GM23248 (cell line): ENCODE results near the gene HOXA10. TPM values are rescaled to one million over a fixed set of nuclear protein-coding genes. Genes with fewer than 3 reads are reported as not detected.

Experiments used
- DNase-seq: peaks from one replicate; pipeline ENCODE4 v3.0.0-alpha.2; 2015
- H2AFZ ChIP-seq: fragments of 200-600 bp; sonication (generic); 2 replicates; pipeline ENCODE4 v1.6.1; 2016; ENCODE audit warnings: antibody characterized with exemption
- H3F3A ChIP-seq: fragments of 200-600 bp; sonication (generic); 2 replicates; pipeline ENCODE4 v1.6.1; 2016; ENCODE audit warnings: mild to moderate bottlenecking, antibody characterized with exemption, mixed run types; ENCODE audit not compliant: insufficient read depth
- H3K27ac ChIP-seq: fragments of 200-600 bp; sonication (generic); 2 replicates; pipeline ENCODE4 v1.5.1; 2016; ENCODE audit warnings: mild to moderate bottlenecking
- H3K27me3 ChIP-seq: fragments of 200-600 bp; sonication (generic); replicated peaks from 2 replicates; pipeline ENCODE4 v1.6.1; 2016; ENCODE audit warnings: mild to moderate bottlenecking; ENCODE audit not compliant: insufficient read depth
- H3K36me3 ChIP-seq: fragments of 200-600 bp; sonication (generic); 2 replicates; pipeline ENCODE4 v1.6.1; 2016; ENCODE audit warnings: low read depth, mild to moderate bottlenecking
- H3K4me1 ChIP-seq: fragments of 200-600 bp; sonication (generic); 2 replicates; pipeline ENCODE4 v1.6.1; 2016; ENCODE audit warnings: mild to moderate bottlenecking; ENCODE audit not compliant: insufficient read depth
- H3K4me2 ChIP-seq: fragments of 200-600 bp; sonication (generic); one replicate; pipeline ENCODE4 v1.6.1; 2016; ENCODE audit warnings: mild to moderate bottlenecking; ENCODE audit not compliant: unreplicated experiment
- H3K4me3 ChIP-seq: fragments of 200-600 bp; sonication (generic); 2 replicates; pipeline ENCODE4 v1.5.1; 2016; ENCODE audit warnings: mild to moderate bottlenecking
- H3K79me2 ChIP-seq: fragments of 200-600 bp; sonication (generic); 2 replicates; pipeline ENCODE4 v1.6.1; 2016; ENCODE audit warnings: mild to moderate bottlenecking; ENCODE audit not compliant: insufficient read depth
- H3K9ac ChIP-seq: fragments of 200-600 bp; sonication (generic); 2 replicates; pipeline ENCODE4 v1.6.1; 2016; ENCODE audit warnings: mild to moderate bottlenecking
- H3K9me2 ChIP-seq: fragments of 200-600 bp; sonication (generic); 2 replicates; pipeline ENCODE4 v1.6.1; 2016; ENCODE audit warnings: mixed run types, mild to moderate bottlenecking, moderate library complexity; ENCODE audit not compliant: insufficient read depth
- H3K9me3 ChIP-seq: fragments of 200-600 bp; sonication (generic); one replicate; pipeline ENCODE4 v1.6.1; 2017; ENCODE audit warnings: low read depth
- H4K20me1 ChIP-seq: fragments of 200-600 bp; sonication (generic); 2 replicates; pipeline ENCODE4 v1.6.0; 2016; ENCODE audit not compliant: insufficient read depth
- EZH2 ChIP-seq: fragments of 200-600 bp; sonication (generic); IDR thresholded peaks from 2 replicates; pipeline ENCODE4 v1.6.1; 2018; ENCODE audit warnings: antibody characterized with exemption, mild to moderate bottlenecking; ENCODE audit not compliant: insufficient read depth, poor library complexity, severe bottlenecking
- EZH2phosphoT487 ChIP-seq: fragments of 200-600 bp; sonication (generic); IDR thresholded peaks from 2 replicates; pipeline ENCODE4 v1.6.1; 2018; ENCODE audit warnings: antibody characterized with exemption, moderate library complexity, mild to moderate bottlenecking, low read depth; ENCODE audit not compliant: insufficient read depth
- WGBS, 2 experiments: methylation state at CpG; one replicate each; pipeline ENCODE4 v1.1.6; 2015 to 2017; ENCODE audit warnings: low lambda C conversion rate in 2 of 2, low coverage in 1 of 2; ENCODE audit errors: missing lambda C conversion rate in 2 of 2; 5-methylcytosine and 5-hydroxymethylcytosine counted together
- in situ Hi-C: fragments of 300-500 bp; cut with MboI; formaldehyde crosslinking; loops from 2 replicates; pipeline ENCODE4 v1.15.0; 2020
- polyA plus RNA-seq: library from polyadenylated mRNA; unstranded; fragments of >200 nt; fragmentation: Nextera tagmentation; extraction: Ambion mirVana; gene quantifications from 2 replicates; pipeline ENCODE4 v1.2.1, GENCODE V29; 2016
- total RNA-seq: library from RNA; depleted of rRNA; stranded (reverse); fragments of >200 nt; shearing (Covaris generic); gene quantifications from 2 replicates; pipeline ENCODE4 v1.2.3, GENCODE V29; 2014

HOXA10 gene
- total and polyA plus RNA-seq, 2 experiments from 2014 or later: 28.0 to 29.3 TPM

GRCh38 chr7:27187475-27188385 is 13.6 kb upstream of the HOXA10 start:
- Histone ChIP-seq H3K4me1 (peaks cover 4% of the 10 kb centered on the region; the same call in 1 of the 2 replicates), H3K36me3 (no peaks in the 10 kb centered on the region), H3K27ac (no peak overlapping the region), H3K79me2 (peaks cover 15% of the 10 kb centered on the region), H3K9ac (no peak overlapping the region), H2AFZ (no peak overlapping the region), H3K9me3 (no peaks in the 10 kb centered on the region), H3K4me2 (no peak overlapping the region), H3F3A (peaks cover 8% of the 10 kb centered on the region; the same call in 1 of the 2 replicates), H4K20me1 (no peaks in the 10 kb centered on the region), H3K9me2 (no peaks in the 10 kb centered on the region), H3K27me3 (no peaks in the 10 kb centered on the region), H3K4me3 (no peak overlapping the region)
- DNase-seq: no peak
- TF ChIP-seq EZH2 (no peak), EZH2phosphoT487 (no peak)
- 95% methylated on average over 32 to 46 of the region's 46 CpGs for WGBS, 2 experiments
- in situ Hi-C loops: no loop called here

GRCh38 chr7:27186668-27187474 is 12.8 kb upstream of the HOXA10 start:
- Histone ChIP-seq H3K9me2 (no peaks in the 10 kb centered on the region), H2AFZ (no peak overlapping the region), H3K27ac (no peak overlapping the region), H3K36me3 (no peaks in the 10 kb centered on the region), H3F3A (peaks cover 8% of the 10 kb centered on the region; the same call in 1 of the 2 replicates), H3K4me2 (no peak overlapping the region), H4K20me1 (no peaks in the 10 kb centered on the region), H3K79me2 (peaks cover 24% of the 10 kb centered on the region), H3K27me3 (no peaks in the 10 kb centered on the region), H3K9me3 (no peaks in the 10 kb centered on the region), H3K4me1 (peaks cover 11% of the 10 kb centered on the region), H3K4me3 (no peak overlapping the region; the same call in 1 of the 2 replicates), H3K9ac (no peak overlapping the region)
- in situ Hi-C loops: no loop called here
- TF ChIP-seq EZH2: no peak
- TF ChIP-seq EZH2phosphoT487: no peak
- no peak for DNase-seq
- WGBS, 2 experiments: 79 to 86% methylated on average over 4 of the region's 4 CpGs

- Histone ChIP-seq H3K9ac (no peak overlapping the region), H3K79me2 (peaks cover 31% of the 10 kb centered on the region), H3K4me2 (no peak overlapping the region), H3K27ac (no peak overlapping the region), H3K4me3 (no peak overlapping the region; the same call in 1 of the 2 replicates), H3F3A (peaks cover 8% of the 10 kb centered on the region; the same call in 1 of the 2 replicates), H3K27me3 (no peaks in the 10 kb centered on the region), H2AFZ (no peak overlapping the region), H4K20me1 (no peaks in the 10 kb centered on the region), H3K4me1 (peaks cover 19% of the 10 kb centered on the region), H3K9me2 (no peaks in the 10 kb centered on the region), H3K36me3 (no peaks in the 10 kb centered on the region), H3K9me3 (no peaks in the 10 kb centered on the region)
- in situ Hi-C loops: no loop called here
- no peak for TF ChIP-seq EZH2
- TF ChIP-seq EZH2phosphoT487: no peak
- DNase-seq: no peak
- 79 to 86% methylated on average over 24 of the region's 24 CpGs for WGBS, 2 experiments
These were observed 11.9 kb upstream of the HOXA10 start for GRCh38 chr7:27185854-27186667.
